Right lobe of liver (tissue), 4 donors: ENCODE results near the gene PTH1R.

Experiments
- CTCF ChIP-seq, 4 donors: fragments of 200-600 bp in 3 of 4; fragments of 450-650 bp in 1 of 4; IDR thresholded peaks; one replicate each; pipeline versions ENCODE4 v1.5.1 to v1.8.0; 2016 to 2022; ENCODE audit warnings: antibody characterized with exemption in 4 of 4, mild to moderate bottlenecking in 2 of 4
- POLR2A ChIP-seq: fragments of 450-650 bp; IDR thresholded peaks from one replicate; pipeline ENCODE4 v1.6.1; 2017; ENCODE audit warnings: antibody characterized with exemption, mild to moderate bottlenecking
- donor health status: DM: no; HTN: no; CAD: no.
- donor health status: DM: no; HTN: no; CAD: no.
- donor health status: DM: no; HTN: yes; CAD: no.

GRCh38 chr3:46899151-46900006 is 21.9 kb downstream of the PTH1R start:
- TF ChIP-seq POLR2A (no peak), CTCF (IDR thresholded peaks at IDR 0.05) (no peak)
